ENCODE data around the gene ZIC2. TPM values are rescaled to one million over a fixed set of nuclear protein-coding genes. Genes with fewer than 3 reads are reported as not detected.

Gene ZIC2
- total RNA-seq, 3 donors from 2014 or later (not counting 1 experiment from before 2014, with no cell fraction given): not detected

DNA sequence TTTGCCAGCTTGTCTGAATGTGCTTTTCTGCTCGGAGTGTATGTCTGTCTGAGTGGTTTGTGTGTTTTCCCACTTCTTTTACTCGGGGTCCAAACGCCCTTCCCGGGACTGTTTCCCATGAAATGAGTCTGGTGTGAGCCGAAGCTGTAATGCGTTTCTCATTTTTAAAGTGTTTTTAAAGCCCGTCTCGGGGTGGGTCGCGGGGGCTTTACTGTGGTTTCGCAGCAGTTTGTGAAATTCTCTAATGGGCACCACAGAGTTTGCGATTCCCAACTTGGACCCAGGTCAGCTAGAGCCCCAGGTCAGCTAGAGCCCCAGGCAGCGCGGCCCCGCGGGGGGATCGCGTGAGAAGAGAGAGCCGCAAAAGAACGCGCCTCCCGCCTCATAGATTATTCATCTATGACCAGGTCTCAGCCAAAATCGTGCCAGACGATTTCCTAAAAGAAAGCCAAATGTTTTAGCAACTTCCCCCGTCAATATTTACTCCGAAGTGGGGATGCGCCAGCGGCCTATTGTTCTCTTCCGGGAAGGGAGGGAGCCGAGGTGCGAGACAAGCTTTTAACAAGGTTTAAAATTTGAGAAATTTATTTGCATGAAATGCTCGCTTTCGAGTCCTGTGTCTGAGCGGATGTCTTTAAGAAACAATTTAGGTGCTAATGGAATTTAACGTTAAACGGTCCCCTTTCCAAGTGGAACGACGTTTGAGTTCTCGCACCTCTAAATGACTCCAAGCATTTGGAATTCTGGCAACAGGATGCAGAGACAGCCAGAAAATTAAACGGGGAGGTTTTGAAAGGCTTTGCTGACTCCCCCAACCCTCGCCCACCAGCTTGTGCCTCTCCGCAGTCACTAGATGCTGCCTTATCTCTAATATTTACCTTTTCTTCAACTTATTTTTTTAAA lies 2.2 kb downstream of the ZIC2 start:
- peaks cover 43 to 46% of the 10 kb centered on the region in 2 donors for H3K27me3 Mint-ChIP-seq (ENCODE audit: low read depth in 2 of 2)
- ATAC-seq: no peak
- DNase-seq: peak in 1 of 2 donors; percentile 40
- H3K36me3 ChIP-seq (ENCODE audit: control insufficient read depth, insufficient read depth, low read length): no peaks in the 10 kb centered on the region
- intact Hi-C loops (cut with micrococcal nuclease): no loop called here
- peaks cover 10% of the 10 kb centered on the region for H3K36me3 Mint-ChIP-seq
- 10% methylated on average over 41 of the region's 42 CpGs for WGBS (ENCODE audit: insufficient coverage)
- H3K9me3 ChIP-seq (ENCODE audit: control insufficient read depth, insufficient read depth, low read length): peaks cover 27% of the 10 kb centered on the region
- peaks cover 42% of the 10 kb centered on the region for H3K4me1 ChIP-seq (ENCODE audit: control insufficient read depth, insufficient read depth, low read length)
- H3K27ac ChIP-seq (ENCODE audit: low read length): no peak overlapping the region
- H3K4me3 ChIP-seq (ENCODE audit: low read length): no peak overlapping the region
- H3K27ac Mint-ChIP-seq: peak overlapping the region; percentile 22 to 74
- peaks cover 8 to 18% of the 10 kb centered on the region in 2 donors for H3K4me1 Mint-ChIP-seq
- H3K4me3 Mint-ChIP-seq: peak overlapping the region; percentile 56
- peaks cover 76% of the 10 kb centered on the region for H3K27me3 ChIP-seq (ENCODE audit: control insufficient read depth, insufficient read depth, low read length)
- no peaks in the 10 kb centered on the region for H3K9me3 Mint-ChIP-seq
- TF ChIP-seq, protein P1, sequence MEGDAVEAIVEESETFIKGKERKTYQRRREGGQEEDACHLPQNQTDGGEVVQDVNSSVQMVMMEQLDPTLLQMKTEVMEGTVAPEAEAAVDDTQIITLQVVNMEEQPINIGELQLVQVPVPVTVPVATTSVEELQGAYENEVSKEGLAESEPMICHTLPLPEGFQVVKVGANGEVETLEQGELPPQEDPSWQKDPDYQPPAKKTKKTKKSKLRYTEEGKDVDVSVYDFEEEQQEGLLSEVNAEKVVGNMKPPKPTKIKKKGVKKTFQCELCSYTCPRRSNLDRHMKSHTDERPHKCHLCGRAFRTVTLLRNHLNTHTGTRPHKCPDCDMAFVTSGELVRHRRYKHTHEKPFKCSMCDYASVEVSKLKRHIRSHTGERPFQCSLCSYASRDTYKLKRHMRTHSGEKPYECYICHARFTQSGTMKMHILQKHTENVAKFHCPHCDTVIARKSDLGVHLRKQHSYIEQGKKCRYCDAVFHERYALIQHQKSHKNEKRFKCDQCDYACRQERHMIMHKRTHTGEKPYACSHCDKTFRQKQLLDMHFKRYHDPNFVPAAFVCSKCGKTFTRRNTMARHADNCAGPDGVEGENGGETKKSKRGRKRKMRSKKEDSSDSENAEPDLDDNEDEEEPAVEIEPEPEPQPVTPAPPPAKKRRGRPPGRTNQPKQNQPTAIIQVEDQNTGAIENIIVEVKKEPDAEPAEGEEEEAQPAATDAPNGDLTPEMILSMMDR (IDR thresholded peaks at IDR 0.05): no peak

GRCh38 chr13:99984461-99985240 lies 3.1 kb downstream of the ZIC2 start:
- TF ChIP-seq, protein P1 (IDR thresholded peaks at IDR 0.05): no peak
- peaks cover 34% of the 10 kb centered on the region for H3K9me3 ChIP-seq (ENCODE audit: control insufficient read depth, insufficient read depth, low read length)
- H3K36me3 ChIP-seq (ENCODE audit: control insufficient read depth, insufficient read depth, low read length): no peaks in the 10 kb centered on the region
- Mint-ChIP-seq H3K4me3 (peak overlapping the region; percentile 47), H3K9me3 (no peaks in the 10 kb centered on the region), H3K4me1 (peaks cover 6 to 19% of the 10 kb centered on the region in 2 donors), H3K36me3 (peaks cover 10% of the 10 kb centered on the region), H3K27ac (peak overlapping the region; percentile 22 to 74), H3K27me3 (ENCODE audit: low read depth in 2 of 2) (peaks cover 48 to 49% of the 10 kb centered on the region in 2 donors)
- intact Hi-C loops (cut with micrococcal nuclease): no loop called here
- no peak overlapping the region for H3K27ac ChIP-seq (ENCODE audit: low read length)
- peaks cover 77% of the 10 kb centered on the region for H3K27me3 ChIP-seq (ENCODE audit: control insufficient read depth, insufficient read depth, low read length)
- H3K4me1 ChIP-seq (ENCODE audit: control insufficient read depth, insufficient read depth, low read length): peaks cover 42% of the 10 kb centered on the region
- 9% methylated on average over 44 of the region's 44 CpGs for WGBS (ENCODE audit: insufficient coverage)
- DNase-seq (peak in 1 of 2 donors; percentile 55), ATAC-seq (no peak)
- H3K4me3 ChIP-seq (ENCODE audit: low read length): no peak overlapping the region

DNA sequence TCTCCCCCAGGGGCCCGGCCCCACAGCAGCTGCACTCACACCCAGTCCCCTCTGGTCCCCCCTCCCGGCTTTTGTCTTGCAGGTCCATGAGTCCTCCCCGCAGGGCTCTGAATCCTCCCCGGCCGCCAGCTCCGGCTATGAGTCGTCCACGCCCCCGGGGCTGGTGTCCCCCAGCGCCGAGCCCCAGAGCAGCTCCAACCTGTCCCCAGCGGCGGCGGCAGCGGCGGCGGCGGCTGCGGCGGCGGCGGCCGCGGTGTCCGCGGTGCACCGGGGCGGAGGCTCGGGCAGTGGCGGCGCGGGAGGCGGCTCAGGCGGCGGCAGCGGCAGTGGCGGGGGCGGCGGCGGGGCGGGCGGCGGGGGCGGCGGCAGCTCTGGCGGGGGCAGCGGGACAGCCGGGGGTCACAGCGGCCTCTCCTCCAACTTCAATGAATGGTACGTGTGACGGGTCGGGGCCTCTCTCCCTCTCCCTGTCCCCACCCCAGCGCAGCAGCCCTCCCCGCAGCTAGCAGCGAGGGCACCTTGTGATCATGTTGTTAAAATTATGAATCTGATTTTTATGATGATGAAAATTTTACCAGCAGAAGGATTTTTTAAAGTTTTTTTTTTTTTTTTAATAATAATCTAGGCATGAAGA lies 3.8 kb downstream of the ZIC2 start:
- Histone ChIP-seq H3K4me3 (ENCODE audit: low read length) (no peak overlapping the region), H3K4me1 (ENCODE audit: control insufficient read depth, insufficient read depth, low read length) (peaks cover 43% of the 10 kb centered on the region), H3K27me3 (ENCODE audit: control insufficient read depth, insufficient read depth, low read length) (peaks cover 78% of the 10 kb centered on the region), H3K36me3 (ENCODE audit: control insufficient read depth, insufficient read depth, low read length) (no peaks in the 10 kb centered on the region), H3K9me3 (ENCODE audit: control insufficient read depth, insufficient read depth, low read length) (peaks cover 40% of the 10 kb centered on the region), H3K27ac (ENCODE audit: low read length) (no peak overlapping the region)
- TF ChIP-seq, protein P1 (IDR thresholded peaks at IDR 0.05): no peak
- peaks cover 13 to 19% of the 10 kb centered on the region in 2 donors for H3K4me1 Mint-ChIP-seq
- WGBS (ENCODE audit: insufficient coverage): 4% methylated on average over 52 of the region's 55 CpGs
- DNase-seq (peak in 1 of 2 donors; percentile 15), ATAC-seq (no peak)
- peak overlapping the region in 1 of 2 donors; percentile 81 for H3K27ac Mint-ChIP-seq
- intact Hi-C loops (cut with micrococcal nuclease): no loop called here
- H3K4me3 Mint-ChIP-seq: no peak overlapping the region
- peaks cover 10% of the 10 kb centered on the region for H3K36me3 Mint-ChIP-seq
- H3K27me3 Mint-ChIP-seq (ENCODE audit: low read depth in 2 of 2): peaks cover 52 to 56% of the 10 kb centered on the region in 2 donors
- H3K9me3 Mint-ChIP-seq: no peaks in the 10 kb centered on the region

Data from natural killer cell (primary cell).